ENCODE results near the gene GSAP. TPM values are rescaled to one million over a fixed set of nuclear protein-coding genes. Genes with fewer than 3 reads are reported as not detected.

The GSAP gene
- total RNA-seq, 1 donor, result 3.5 TPM

GRCh38 chr7:77320137-77320536 lies 96.0 kb downstream of the GSAP start:
- TF ChIP-seq, protein P1, sequence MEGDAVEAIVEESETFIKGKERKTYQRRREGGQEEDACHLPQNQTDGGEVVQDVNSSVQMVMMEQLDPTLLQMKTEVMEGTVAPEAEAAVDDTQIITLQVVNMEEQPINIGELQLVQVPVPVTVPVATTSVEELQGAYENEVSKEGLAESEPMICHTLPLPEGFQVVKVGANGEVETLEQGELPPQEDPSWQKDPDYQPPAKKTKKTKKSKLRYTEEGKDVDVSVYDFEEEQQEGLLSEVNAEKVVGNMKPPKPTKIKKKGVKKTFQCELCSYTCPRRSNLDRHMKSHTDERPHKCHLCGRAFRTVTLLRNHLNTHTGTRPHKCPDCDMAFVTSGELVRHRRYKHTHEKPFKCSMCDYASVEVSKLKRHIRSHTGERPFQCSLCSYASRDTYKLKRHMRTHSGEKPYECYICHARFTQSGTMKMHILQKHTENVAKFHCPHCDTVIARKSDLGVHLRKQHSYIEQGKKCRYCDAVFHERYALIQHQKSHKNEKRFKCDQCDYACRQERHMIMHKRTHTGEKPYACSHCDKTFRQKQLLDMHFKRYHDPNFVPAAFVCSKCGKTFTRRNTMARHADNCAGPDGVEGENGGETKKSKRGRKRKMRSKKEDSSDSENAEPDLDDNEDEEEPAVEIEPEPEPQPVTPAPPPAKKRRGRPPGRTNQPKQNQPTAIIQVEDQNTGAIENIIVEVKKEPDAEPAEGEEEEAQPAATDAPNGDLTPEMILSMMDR (IDR thresholded peaks at IDR 0.05; ENCODE audit: insufficient read depth, low read length), result no peak
- no peak for DNase-seq (ENCODE audit: low read depth)
- no peak overlapping the region for H3K4me3 ChIP-seq (ENCODE audit: low read depth, low read length)

DNA sequence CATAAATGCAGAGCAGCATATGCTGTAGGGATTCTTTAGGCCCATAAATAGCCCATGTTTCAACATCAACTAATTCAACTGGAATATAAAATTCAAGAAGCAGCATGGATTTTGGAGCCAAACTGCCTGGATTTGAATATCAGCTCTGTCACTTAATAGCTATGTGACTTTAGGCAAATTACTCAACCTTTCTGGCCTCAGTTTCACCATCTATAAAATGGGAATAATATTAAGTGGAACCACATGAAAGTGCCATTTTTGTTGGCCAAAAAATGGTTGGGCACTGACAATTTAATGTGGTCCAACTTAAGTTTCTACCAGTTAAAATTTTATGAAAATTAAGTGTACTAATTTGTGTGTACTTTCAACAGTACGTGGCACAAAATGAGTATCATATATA lies 98.1 kb downstream of the GSAP start:
- no peak overlapping the region for H3K4me3 ChIP-seq (ENCODE audit: low read depth, low read length)
- TF ChIP-seq, protein P1 (IDR thresholded peaks at IDR 0.05; ENCODE audit: insufficient read depth, low read length), result no peak
- no peak for DNase-seq (ENCODE audit: low read depth)

DNA sequence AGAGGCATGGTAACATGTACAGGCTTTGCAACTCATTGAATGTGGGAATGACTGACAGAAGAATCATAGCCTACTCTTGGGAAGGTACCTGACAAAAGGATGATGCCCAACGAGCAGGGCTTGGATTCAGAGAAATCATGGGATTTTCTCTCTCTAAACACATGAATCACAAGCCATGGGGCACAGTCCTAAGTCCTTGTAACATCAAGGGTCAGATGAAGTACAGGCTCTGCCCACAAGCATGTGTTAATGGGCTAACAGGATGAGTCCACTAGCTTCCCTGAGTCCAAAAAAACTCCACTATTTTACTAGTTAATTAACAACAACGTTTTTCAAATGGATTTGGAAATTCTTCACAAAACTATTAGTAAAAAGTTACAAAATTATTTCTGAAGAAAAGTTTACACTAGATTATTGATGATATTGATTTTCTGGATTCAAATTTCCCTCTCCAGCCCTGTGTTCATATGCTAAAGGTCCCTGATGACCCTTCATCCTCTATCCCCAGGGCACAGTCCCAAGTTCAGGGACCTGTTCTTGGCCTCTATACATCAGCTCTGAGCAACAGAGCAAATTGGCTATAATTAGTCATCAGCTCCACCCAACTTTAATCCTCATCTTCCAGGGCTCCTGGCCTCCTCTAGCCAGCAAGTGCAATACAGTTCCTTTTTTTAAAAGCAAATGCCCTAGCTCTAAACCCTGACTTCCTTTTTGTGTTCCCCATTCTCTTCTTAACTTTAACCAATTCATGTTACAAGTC lies 99.8 kb downstream of the GSAP start:
- DNase-seq (ENCODE audit: low read depth), result no peak
- no peak overlapping the region for H3K4me3 ChIP-seq (ENCODE audit: low read depth, low read length)

DNA sequence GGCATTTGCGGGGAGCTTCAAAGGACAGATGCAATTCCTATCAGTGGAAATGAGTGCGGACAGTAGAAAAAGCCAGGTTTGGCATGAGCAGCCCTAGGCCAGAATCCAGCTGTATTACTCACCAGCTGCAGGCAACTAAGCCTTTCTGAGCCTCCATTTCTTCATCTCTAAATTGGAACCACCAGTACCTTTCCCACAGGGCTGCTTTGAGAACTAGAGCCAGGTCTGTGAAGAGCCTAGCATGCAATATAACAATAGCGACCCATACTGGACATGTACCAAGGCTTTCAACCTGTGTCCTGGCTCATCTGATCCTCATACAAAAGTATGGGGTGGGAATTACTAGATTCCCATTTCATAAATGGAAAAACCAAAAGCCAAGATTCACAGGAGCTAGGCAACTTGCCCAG lies 101.0 kb downstream of the GSAP start:
- TF ChIP-seq, protein P1 (IDR thresholded peaks at IDR 0.05; ENCODE audit: insufficient read depth, low read length), result peak; percentile 30
- no peak overlapping the region for H3K4me3 ChIP-seq (ENCODE audit: low read depth, low read length)
- DNase-seq (ENCODE audit: low read depth), result peak; percentile 87

More for the DNA sequence above, 99.8 kb downstream of the GSAP start:
- TF ChIP-seq, protein P1 (IDR thresholded peaks at IDR 0.05; ENCODE audit: insufficient read depth, low read length), result no peak

GRCh38 chr7:77313876-77314480 lies 102.2 kb downstream of the GSAP start:
- TF ChIP-seq, protein P1 (IDR thresholded peaks at IDR 0.05; ENCODE audit: insufficient read depth, low read length), result no peak
- no peak for DNase-seq (ENCODE audit: low read depth)
- no peak overlapping the region for H3K4me3 ChIP-seq (ENCODE audit: low read depth, low read length)

DNA sequence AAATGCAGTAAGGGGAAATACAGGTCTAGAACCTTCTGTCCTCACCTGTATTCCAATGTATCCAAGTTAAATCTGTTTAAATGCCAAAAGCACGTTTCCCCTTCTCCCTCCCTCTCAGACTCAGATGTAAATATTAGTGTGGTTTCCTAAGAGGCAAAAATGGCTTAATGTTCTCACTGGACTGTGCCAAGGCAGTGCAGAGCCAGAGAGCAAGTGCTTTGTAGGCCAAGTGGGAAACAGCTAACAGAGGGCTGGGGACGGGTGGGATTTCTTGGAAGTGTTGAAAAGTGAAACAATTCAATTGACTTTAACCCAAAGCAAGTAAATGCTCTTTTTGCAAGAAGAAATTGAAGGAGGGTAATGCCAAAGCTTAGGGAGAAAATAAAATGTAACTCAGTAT lies 103.1 kb downstream of the GSAP start:
- DNase-seq (ENCODE audit: low read depth), result no peak
- no peak overlapping the region for H3K4me3 ChIP-seq (ENCODE audit: low read depth, low read length)
- TF ChIP-seq, protein P1 (IDR thresholded peaks at IDR 0.05; ENCODE audit: insufficient read depth, low read length), result no peak

Measured in fibroblast of the aortic adventitia (primary cell).